ENCODE results near the gene PAX2. TPM values are rescaled to one million over a fixed set of nuclear protein-coding genes. Genes with fewer than 3 reads are reported as not detected.

The PAX2 gene
- total RNA-seq, 1 experiment from 2014 or later, result not detected

DNA sequence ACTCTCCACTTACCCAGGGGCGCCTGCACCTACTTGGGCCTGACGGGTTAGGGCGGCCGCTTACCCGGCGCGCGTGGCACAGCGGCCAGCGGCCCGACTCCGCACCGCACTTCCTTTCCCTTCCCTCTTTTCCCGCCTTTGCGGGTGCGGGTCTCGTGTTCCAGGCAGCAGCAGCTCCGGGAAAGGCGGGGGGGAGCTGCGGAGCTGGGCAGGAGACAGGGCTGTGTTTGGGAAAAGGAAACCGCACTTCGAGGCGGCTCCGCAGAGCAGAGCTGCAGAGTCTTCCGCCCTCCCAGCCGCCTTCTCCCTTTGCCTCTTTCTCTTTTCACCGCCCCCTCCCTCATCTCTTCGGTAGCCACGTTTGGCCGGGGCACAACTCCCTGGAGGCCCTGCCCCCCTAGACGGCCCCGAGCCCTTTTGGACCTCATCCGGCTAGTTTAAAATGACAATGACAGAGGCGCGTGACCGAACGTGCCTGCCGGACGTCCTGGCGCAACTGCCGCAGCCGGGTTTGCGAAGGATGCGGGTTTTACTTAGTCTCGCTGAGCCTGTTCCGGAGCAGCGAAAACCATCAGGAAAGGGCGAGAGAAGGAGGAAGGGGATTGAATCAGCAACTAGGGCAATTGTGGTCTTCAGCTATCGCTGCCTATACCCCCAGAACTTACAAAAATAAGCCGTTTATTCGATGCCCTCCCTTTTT lies 7.9 kb upstream of the PAX2 start:
- no peaks in the 10 kb centered on the region for H3K36me3 ChIP-seq (ENCODE audit: insufficient read depth, low read length, poor library complexity, severe bottlenecking)
- H3K9me3 ChIP-seq (ENCODE audit: low read depth, low read length, poor library complexity, severe bottlenecking), result no peaks in the 10 kb centered on the region
- POLR2A ChIA-PET (ENCODE audit: low non-redundant PET), result no interaction called here
- TF ChIP-seq EZH2 (IDR thresholded peaks at IDR 0.05; ENCODE audit: borderline replicate concordance, low read depth, low read length, poor library complexity, severe bottlenecking), result peak; percentile 89
- TF ChIP-seq, protein P1, sequence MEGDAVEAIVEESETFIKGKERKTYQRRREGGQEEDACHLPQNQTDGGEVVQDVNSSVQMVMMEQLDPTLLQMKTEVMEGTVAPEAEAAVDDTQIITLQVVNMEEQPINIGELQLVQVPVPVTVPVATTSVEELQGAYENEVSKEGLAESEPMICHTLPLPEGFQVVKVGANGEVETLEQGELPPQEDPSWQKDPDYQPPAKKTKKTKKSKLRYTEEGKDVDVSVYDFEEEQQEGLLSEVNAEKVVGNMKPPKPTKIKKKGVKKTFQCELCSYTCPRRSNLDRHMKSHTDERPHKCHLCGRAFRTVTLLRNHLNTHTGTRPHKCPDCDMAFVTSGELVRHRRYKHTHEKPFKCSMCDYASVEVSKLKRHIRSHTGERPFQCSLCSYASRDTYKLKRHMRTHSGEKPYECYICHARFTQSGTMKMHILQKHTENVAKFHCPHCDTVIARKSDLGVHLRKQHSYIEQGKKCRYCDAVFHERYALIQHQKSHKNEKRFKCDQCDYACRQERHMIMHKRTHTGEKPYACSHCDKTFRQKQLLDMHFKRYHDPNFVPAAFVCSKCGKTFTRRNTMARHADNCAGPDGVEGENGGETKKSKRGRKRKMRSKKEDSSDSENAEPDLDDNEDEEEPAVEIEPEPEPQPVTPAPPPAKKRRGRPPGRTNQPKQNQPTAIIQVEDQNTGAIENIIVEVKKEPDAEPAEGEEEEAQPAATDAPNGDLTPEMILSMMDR (conservative IDR thresholded peaks at IDR 0.05; ENCODE audit: low read depth, low read length), result no peak
- H3K4me1 ChIP-seq (ENCODE audit: insufficient read depth, low read length, poor library complexity, severe bottlenecking), result no peaks in the 10 kb centered on the region
- no peak overlapping the region for H3K27ac ChIP-seq (ENCODE audit: low read depth, low read length, poor library complexity, severe bottlenecking)
- CTCF ChIA-PET, result no interaction called here
- peaks cover 100% of the 10 kb centered on the region for H3K27me3 ChIP-seq (replicated peaks; ENCODE audit: insufficient read depth, low read depth, low read length, poor library complexity)
- intact Hi-C loops (cut with micrococcal nuclease; ENCODE audit: unreplicated experiment), result no loop called here
- BruUV-seq (replicated peaks), result no TSS peak
- H3K4me3 ChIP-seq (ENCODE audit: low read depth, low read length, poor library complexity, severe bottlenecking), result no peak overlapping the region
- DNase-seq (ENCODE audit: low spot score), result no peak

DNA sequence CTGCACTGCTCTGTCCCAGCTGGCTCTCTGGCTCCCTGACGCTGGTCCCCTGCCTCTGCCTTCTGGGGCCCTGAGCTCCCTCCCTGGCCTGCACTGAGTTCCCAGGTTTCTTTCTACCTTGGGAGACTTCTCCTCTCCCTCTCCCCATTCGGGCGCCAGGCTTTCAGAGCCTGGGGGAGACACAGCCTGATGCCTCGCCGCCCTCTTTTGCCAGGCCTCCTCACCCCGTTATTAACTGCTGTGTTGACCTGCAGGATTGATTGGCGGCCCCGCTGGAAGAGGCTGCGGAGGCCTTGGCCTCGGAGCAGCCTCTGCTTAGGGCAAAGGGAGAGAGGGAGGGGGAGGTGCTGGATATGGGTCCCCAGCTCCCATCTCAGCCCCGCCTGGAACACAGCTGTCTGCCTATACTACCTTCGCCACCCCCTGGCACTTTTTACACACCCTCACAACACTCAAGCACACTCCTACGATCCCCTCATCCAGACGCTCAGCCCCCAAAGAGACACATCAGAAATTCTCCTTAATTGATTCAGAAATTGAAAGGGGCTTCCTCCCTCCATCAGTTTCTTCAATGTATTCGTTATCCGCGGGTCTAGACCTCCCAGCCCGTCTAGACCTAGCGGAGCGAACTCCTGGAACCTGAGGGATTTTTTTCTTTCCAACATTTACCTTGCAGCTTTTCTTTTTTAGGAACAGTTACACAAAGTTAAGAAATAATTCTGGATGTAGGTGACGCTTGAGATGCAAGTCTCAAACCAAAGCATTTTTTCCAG lies 7.1 kb upstream of the PAX2 start:
- no peaks in the 10 kb centered on the region for H3K36me3 ChIP-seq (ENCODE audit: insufficient read depth, low read length, poor library complexity, severe bottlenecking)
- POLR2A ChIA-PET (ENCODE audit: low non-redundant PET), result no interaction called here
- DNase-seq (ENCODE audit: low spot score), result no peak
- H3K27me3 ChIP-seq (replicated peaks; ENCODE audit: insufficient read depth, low read depth, low read length, poor library complexity), result peaks cover 100% of the 10 kb centered on the region
- no peaks in the 10 kb centered on the region for H3K4me1 ChIP-seq (ENCODE audit: insufficient read depth, low read length, poor library complexity, severe bottlenecking)
- intact Hi-C loops (cut with micrococcal nuclease; ENCODE audit: unreplicated experiment), result no loop called here
- H3K9me3 ChIP-seq (ENCODE audit: low read depth, low read length, poor library complexity, severe bottlenecking), result no peaks in the 10 kb centered on the region
- H3K4me3 ChIP-seq (ENCODE audit: low read depth, low read length, poor library complexity, severe bottlenecking), result no peak overlapping the region
- no TSS peak for BruUV-seq (replicated peaks)
- CTCF ChIA-PET, result no interaction called here
- no peak overlapping the region for H3K27ac ChIP-seq (ENCODE audit: low read depth, low read length, poor library complexity, severe bottlenecking)
- TF ChIP-seq, protein P1 (conservative IDR thresholded peaks at IDR 0.05; ENCODE audit: low read depth, low read length), result no peak
- TF ChIP-seq EZH2 (IDR thresholded peaks at IDR 0.05; ENCODE audit: borderline replicate concordance, low read depth, low read length, poor library complexity, severe bottlenecking), result peak; percentile 76

DNA sequence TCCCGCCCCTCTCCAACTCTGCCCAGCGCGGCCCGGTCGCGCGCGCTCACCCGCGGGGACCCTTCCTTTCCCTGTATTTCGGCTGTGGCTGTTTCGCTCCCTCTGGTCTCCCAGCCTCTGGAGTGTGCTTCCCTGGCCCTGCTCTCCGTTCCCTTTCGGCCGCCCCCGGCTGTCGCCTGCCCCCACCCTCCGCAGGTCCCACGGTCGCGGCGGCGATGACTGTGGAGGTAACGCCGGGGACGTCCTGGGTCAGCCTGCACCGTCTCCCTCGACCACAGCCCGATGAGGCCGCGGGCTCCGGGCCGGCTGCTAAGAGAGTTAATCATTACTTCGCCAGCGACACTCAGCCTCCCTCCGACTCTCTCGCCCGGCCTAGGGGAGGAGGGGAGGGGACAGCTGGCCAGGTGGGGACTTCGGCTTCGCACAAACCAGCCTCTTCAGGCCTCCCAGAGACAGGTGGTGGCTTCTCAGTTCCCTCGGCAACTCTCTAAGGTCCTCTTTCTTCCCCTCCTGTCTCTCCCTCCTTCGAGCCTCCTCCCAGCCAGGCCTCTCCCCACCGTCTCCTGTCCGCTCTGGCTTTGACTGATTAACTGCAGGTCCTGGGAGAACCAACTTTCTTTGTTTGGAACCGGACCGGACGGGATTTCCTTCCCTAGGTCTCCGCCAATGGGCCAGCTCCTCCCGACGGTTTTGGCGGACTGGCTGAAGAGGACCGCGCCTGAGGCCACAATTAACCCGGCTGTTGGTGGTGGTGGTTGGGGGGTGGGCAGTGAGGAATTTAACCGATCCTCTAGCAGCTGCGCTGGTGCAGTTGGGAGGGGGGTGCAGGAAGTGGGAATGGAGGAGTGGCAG lies 5.6 kb upstream of the PAX2 start:
- no peaks in the 10 kb centered on the region for H3K9me3 ChIP-seq (ENCODE audit: low read depth, low read length, poor library complexity, severe bottlenecking)
- H3K36me3 ChIP-seq (ENCODE audit: insufficient read depth, low read length, poor library complexity, severe bottlenecking), result no peaks in the 10 kb centered on the region
- H3K4me3 ChIP-seq (ENCODE audit: low read depth, low read length, poor library complexity, severe bottlenecking), result no peak overlapping the region
- BruUV-seq (replicated peaks), result no TSS peak
- intact Hi-C loops (cut with micrococcal nuclease; ENCODE audit: unreplicated experiment), result no loop called here
- peak; percentile 100 for TF ChIP-seq EZH2 (IDR thresholded peaks at IDR 0.05; ENCODE audit: borderline replicate concordance, low read depth, low read length, poor library complexity, severe bottlenecking)
- TF ChIP-seq, protein P1 (conservative IDR thresholded peaks at IDR 0.05; ENCODE audit: low read depth, low read length), result no peak
- peaks cover 11% of the 10 kb centered on the region for H3K4me1 ChIP-seq (ENCODE audit: insufficient read depth, low read length, poor library complexity, severe bottlenecking)
- POLR2A ChIA-PET (ENCODE audit: low non-redundant PET), result no interaction called here
- DNase-seq (ENCODE audit: low spot score), result no peak
- peaks cover 100% of the 10 kb centered on the region for H3K27me3 ChIP-seq (replicated peaks; ENCODE audit: insufficient read depth, low read depth, low read length, poor library complexity)
- H3K27ac ChIP-seq (ENCODE audit: low read depth, low read length, poor library complexity, severe bottlenecking), result no peak overlapping the region
- CTCF ChIA-PET, result no interaction called here
